ENCODE results near the gene RERE.
"Not testable (repeated sequence)": the region's sequence is repeated elsewhere in the genome, so short reads cannot be mapped to it uniquely, and the experiment has no call there.

RERE gene

GRCh38 chr1:8602471-8603219, 214.8 kb downstream of the RERE start:
- DNase-seq (ENCODE audit: low read depth): no peak

DNA sequence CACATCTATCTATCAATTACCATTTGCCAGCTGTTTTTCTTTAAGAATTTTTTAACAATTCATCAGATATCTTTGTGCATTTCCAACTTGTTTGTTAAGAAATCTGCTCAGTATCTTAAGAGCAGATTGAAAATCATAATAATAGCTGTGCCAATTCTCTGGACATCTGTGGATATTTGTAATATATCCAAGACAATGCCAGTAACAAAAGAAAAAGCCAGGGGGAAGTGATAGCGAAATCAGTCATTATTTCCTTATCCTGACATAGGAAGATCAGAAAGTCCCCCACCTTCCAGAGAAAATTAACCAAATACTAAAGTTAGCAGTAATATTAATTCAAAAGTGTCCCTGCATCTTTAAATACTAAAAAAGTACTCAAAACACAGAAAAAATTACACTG, 217.1 kb downstream of the RERE start:
- no peak for DNase-seq (ENCODE audit: low read depth)

DNA sequence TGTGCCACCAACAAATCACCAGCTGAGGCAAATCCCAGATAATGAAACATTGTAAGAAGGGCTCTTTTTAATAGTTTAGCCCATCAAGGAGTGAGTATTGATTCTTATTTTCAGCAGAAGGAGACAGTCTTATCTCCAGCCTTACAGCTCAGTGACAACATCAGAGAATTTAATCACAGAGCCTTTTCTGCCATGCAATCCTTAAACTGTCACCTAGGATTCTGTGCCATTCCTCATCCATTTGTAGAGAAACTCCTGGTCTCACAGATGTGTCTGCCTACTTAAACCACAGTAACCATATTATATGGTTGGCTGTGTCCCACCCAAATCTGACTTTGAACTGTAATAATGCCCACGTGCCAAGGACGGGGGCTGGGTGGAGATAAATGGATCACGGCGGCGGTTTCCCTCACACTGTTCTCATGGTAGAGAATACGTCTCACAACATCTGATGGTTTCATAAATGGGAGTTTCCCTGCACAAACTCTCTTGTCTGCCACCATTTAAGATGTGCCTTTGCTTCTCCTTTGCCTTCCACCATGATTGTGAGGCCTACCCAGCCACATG, 217.7 kb downstream of the RERE start:
- no peak for DNase-seq (ENCODE audit: low read depth)

GRCh38 chr1:8598783-8599182, 218.7 kb downstream of the RERE start:
- DNase-seq (ENCODE audit: low read depth): no peak

GRCh38 chr1:8598060-8598724, 219.2 kb downstream of the RERE start:
- DNase-seq (ENCODE audit: low read depth): no peak

- DNase-seq (ENCODE audit: low read depth): no peak
These were observed 220.0 kb downstream of the RERE start for GRCh38 chr1:8597455-8597854.

DNA sequence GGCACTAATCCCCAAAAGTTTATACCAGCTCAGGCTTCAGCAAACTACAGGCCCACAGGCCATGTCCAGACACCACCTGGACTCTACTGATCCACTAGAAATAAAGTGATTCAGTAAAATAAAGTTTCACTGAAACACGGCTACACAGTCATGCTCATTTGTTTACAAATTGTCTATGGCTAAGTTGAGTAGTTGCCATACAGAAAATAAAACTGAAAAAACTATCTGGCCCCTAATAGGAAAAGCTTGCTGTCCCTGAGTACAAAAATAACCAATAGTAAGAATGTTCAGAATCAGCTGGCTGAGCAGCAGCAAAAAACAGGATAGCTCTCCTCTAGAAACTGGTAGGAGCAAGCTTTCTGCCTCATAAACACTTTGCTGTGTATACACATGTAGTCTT, 221.5 kb downstream of the RERE start:
- DNase-seq (ENCODE audit: low read depth): no peak

- DNase-seq (ENCODE audit: low read depth): no peak
These were observed 222.1 kb downstream of the RERE start for GRCh38 chr1:8595332-8595731.

DNA sequence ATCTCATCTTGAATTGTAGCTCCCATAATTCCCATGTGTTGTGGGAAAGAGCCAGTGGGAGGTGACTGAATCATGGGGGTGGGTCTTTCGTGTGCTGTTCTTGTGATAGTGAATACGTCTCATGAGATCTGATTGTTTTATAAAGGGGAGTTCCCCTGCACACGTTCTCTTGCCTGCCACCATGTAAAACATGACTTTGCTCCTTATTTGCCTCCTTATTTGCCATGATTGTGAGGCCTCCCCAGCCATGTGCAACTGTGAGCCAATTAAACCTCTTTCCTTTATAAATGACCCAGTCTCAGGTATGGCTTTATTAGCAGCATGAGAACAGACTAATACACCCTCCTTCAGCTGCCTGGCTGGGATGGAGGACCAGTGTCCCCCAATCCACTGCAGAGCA, 224.1 kb downstream of the RERE start:
- DNase-seq (ENCODE audit: low read depth): not testable (repeated sequence)

- DNase-seq (ENCODE audit: low read depth): no peak
These were observed 225.9 kb downstream of the RERE start for GRCh38 chr1:8591569-8591968.

DNA sequence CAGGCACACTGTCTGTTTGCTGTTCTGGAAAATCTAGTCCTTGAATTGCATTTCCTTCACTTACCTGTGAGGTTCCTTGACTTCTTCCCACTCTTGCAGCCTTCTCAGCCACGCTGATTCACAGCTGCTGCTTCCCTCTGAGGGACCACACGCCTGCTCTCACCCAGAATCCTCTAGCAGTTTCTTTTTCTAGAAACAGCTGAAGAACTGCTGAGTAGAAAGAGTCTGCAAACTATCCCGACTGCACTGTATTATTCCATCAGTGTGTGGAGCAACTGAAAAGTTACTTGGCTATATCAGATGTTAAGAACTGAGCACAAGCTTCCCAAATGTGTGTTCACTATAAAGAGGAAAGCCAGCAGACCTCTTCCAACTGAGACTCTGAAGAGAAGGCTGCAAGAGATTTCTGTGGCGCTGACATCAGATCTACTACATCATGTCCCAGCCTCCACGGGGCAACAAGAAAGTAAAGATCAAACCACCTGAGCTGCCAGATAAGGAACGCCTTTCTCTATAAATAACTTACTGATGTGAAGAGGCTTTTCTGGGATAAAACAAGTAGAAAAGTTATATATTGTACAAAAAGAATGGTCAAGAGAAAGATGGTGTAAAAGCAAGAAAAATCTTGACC, 226.6 kb downstream of the RERE start:
- DNase-seq (ENCODE audit: low read depth): no peak

GRCh38 chr1:8589571-8589970, 227.9 kb downstream of the RERE start:
- no peak for DNase-seq (ENCODE audit: low read depth)

DNA sequence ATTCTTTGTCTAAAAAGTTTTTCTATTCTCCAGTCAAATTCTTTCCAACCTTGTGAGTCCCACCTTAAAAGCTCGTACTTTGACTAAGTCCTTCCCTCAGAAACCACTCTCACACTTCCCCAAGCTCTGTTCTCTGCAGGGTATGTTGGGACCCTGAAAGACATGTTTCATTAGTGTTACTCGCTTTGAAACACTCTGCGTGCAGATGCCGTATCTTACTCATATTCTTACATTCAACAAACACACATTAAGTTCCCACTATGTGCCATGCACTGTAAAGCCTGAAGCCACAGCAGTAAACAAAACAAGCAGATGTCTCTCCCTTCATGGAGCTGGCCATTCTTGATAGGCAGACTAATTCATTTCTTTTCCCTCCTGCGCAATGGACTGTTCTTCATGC, 229.7 kb downstream of the RERE start:
- DNase-seq (ENCODE audit: low read depth): no peak

GRCh38 chr1:8586438-8586837, 231.0 kb downstream of the RERE start:
- DNase-seq (ENCODE audit: low read depth): no peak

DNA sequence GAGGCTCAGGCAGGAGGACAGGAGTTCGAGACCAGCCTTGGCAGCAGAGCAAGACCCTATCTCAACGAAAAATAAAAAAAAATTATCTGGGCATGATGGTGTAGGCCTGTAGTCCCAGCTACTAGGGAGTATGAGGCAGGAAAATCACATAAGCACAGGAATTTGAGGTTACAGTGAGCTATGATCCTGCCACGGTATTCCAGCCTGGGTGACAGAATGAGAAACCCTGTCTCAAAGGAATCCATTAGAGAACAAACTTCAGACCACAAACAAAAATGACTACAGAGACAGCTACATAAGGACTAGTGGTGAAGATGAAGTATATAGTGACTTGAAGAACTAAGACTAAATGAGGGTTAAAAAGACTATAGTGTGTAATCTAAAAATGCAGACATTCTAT, 233.1 kb downstream of the RERE start:
- DNase-seq (ENCODE audit: low read depth): no peak

- no peak for DNase-seq (ENCODE audit: low read depth)
These were observed 234.4 kb downstream of the RERE start for GRCh38 chr1:8583031-8583430.

DNA sequence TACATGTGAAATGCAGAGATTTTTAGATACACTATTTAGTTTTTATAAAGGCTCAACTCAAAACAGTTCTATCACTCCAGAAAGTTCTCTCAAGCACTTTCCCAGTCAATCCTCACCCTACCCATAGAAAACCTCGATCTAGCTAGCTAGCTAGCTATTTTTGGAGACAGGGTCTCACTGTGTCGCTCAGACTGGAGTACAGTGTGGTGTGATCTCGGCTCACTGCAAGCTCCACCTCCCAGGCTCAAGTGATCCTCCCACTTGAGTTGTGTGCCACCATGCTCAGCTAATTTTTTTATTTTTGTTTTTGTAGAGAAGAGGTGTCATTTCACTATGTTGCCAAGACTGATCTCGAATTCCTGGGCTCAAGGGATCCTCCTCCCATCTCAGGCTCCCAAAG, 236.9 kb downstream of the RERE start:
- no peak for DNase-seq (ENCODE audit: low read depth)

GRCh38 chr1:8578936-8579335, 238.5 kb downstream of the RERE start:
- DNase-seq (ENCODE audit: low read depth): no peak

- no peak for DNase-seq (ENCODE audit: low read depth)
These were observed 239.1 kb downstream of the RERE start for GRCh38 chr1:8578132-8578877.

DNA sequence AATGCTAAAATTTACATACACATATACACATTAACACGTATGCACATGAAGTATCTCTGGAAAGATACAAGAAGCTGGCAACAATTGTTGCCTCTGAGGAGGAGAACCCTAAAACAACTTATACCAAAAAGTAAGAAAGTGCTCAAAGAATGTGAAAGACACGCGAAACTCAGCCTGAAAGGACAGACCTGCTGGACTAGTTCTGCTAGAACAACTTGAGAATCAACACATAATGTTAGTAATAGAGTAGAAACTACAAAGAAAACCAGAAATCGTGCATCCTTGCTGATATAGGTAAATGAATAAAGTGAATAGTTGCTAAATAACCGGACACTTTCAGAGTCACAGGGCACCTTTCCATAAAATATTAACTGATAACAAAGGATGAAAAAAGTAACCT, 242.5 kb downstream of the RERE start:
- DNase-seq (ENCODE audit: low read depth): no peak

GRCh38 chr1:8572106-8572505, 245.3 kb downstream of the RERE start:
- DNase-seq (ENCODE audit: low read depth): no peak

DNA sequence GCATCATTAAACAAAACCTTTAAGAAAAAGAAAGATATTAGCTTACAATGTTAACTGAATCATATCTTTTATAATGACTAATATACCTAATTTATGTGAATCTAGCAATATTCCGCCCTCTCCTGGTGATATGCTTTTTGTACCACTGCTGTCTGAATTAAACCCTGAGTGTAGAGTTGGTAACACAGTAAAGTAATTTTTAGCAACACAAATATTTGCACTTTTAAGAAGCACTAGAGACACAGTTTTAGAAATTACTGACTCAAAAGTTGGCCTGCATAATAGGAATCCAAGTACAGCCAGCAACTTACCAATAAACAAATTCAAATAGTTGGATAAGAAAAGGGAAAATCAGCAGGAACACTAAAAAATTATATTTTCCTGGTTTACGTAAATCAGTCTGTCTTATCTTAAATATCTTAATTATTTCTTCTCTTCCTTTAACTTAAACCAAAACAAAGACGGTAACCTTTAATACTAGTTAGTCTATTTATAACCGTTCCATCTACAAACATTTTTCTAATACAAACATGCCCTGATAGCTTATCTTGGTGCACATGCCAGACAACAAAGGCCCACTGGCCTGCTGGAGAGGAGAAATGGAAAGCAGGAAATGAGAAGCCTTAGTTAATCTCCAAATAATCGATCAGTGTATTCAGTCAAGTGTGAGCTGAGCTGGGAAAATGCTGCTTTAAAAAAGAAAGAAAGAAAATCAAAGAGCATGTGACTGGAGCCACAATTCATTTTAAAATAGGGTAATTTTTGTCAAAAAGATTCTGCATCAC, 246.0 kb downstream of the RERE start:
- no peak for DNase-seq (ENCODE audit: low read depth)

Data from stimulated activated CD8-positive, alpha-beta memory T cell treated with anti-CD3 and anti-CD28 coated beads, Interleukin-12 subunit alpha, Interleukin-12 subunit beta, amount 100 ng/mL, for 4 hours (primary cell).